ENCODE results near the gene GZMH. TPM values are rescaled to one million over a fixed set of nuclear protein-coding genes. Genes with fewer than 3 reads are reported as not detected.

The GZMH gene
- total RNA-seq, 1 experiment from 2014 or later, result not detected

GRCh38 chr14:24565766-24566165 is 43.7 kb downstream of the GZMH start:
- Histone ChIP-seq H3K36me3 (replicated peaks; ENCODE audit: control insufficient read depth, insufficient read depth, low read length) (no peaks in the 10 kb centered on the region), H3K27me3 (ENCODE audit: control insufficient read depth, insufficient read depth, low read length) (no peaks in the 10 kb centered on the region), H3K4me3 (ENCODE audit: insufficient read depth, low read depth, low read length) (no peak overlapping the region)
- DNase-seq, result no peak

- H3K36me3 ChIP-seq (replicated peaks; ENCODE audit: control insufficient read depth, insufficient read depth, low read length), result no peaks in the 10 kb centered on the region
- DNase-seq, result no peak
- no peak overlapping the region for H3K4me3 ChIP-seq (ENCODE audit: insufficient read depth, low read depth, low read length)
- H3K27me3 ChIP-seq (ENCODE audit: control insufficient read depth, insufficient read depth, low read length), result no peaks in the 10 kb centered on the region
Measured at GRCh38 chr14:24563505-24563904, 46.0 kb downstream of the GZMH start.

GRCh38 chr14:24556756-24557155 is 52.7 kb downstream of the GZMH start:
- Histone ChIP-seq H3K27me3 (ENCODE audit: control insufficient read depth, insufficient read depth, low read length) (no peaks in the 10 kb centered on the region), H3K4me3 (ENCODE audit: insufficient read depth, low read depth, low read length) (no peak overlapping the region), H3K36me3 (replicated peaks; ENCODE audit: control insufficient read depth, insufficient read depth, low read length) (no peaks in the 10 kb centered on the region)
- no peak for DNase-seq

Other genes starting within 250 kb of the GZMH start
- gene NFATC4, start 241.5 kb downstream of the GZMH start, total RNA-seq (2014; rRNA removed; shearing (Covaris generic)), result 12.2 and 28.3 TPM in 2 replicates
- 3.6 and 6.1 TPM in 2 replicates for gene NYNRIN, start 210.7 kb downstream of the GZMH start, total RNA-seq (2014; rRNA removed; shearing (Covaris generic))
- 0.24 and 1.5 TPM in 2 replicates for gene CBLN3, start 180.0 kb downstream of the GZMH start, total RNA-seq (2014; rRNA removed; shearing (Covaris generic))
- gene KHNYN, start 179.7 kb downstream of the GZMH start, total RNA-seq (2014; rRNA removed; shearing (Covaris generic)), result 24.8 and 27.4 TPM in 2 replicates
- gene SDR39U1, start 166.9 kb downstream of the GZMH start, total RNA-seq (2014; rRNA removed; shearing (Covaris generic)), result 23.5 and 26.7 TPM in 2 replicates
- gene CMA1, start 101.4 kb downstream of the GZMH start, total RNA-seq (2014; rRNA removed; shearing (Covaris generic)), result not detected in 2 replicates
- 0.10 TPM in 1 of 2 replicates, not detected in the other for gene CTSG, start 33.4 kb downstream of the GZMH start, total RNA-seq (2014; rRNA removed; shearing (Covaris generic))
- gene GZMB, start 24.5 kb upstream of the GZMH start, total RNA-seq (2014; rRNA removed; shearing (Covaris generic)), result not detected in 2 replicates